ENCODE results near the gene ZNRF4.
"Not testable (repeated sequence)": the region's sequence is repeated elsewhere in the genome, so short reads cannot be mapped to it uniquely, and the experiment has no call there.

The ZNRF4 gene

GRCh38 chr19:5455367-5456129 is at the start of gene ZNRF4:
TSS of gene ZNRF4 (plus strand) at chr19:5455417. CDS start at chr19:5455492, 75 bp downstream.
- in situ Hi-C loops (cut with HindIII; ENCODE audit: low sequenced_read_pairs): no loop called here

GRCh38 chr19:5406198-5406597 is 49.0 kb upstream of the ZNRF4 start:
- in situ Hi-C loops (cut with HindIII; ENCODE audit: low sequenced_read_pairs): not testable (repeated sequence)

GRCh38 chr19:5406816-5407215 is 48.4 kb upstream of the ZNRF4 start:
- in situ Hi-C loops (cut with HindIII; ENCODE audit: low sequenced_read_pairs): no loop called here

GRCh38 chr19:5407356-5407755 is 47.9 kb upstream of the ZNRF4 start:
- in situ Hi-C loops (cut with HindIII; ENCODE audit: low sequenced_read_pairs): no loop called here

GRCh38 chr19:5417495-5418436 is 37.5 kb upstream of the ZNRF4 start:
- in situ Hi-C loops (cut with HindIII; ENCODE audit: low sequenced_read_pairs): no loop called here

GRCh38 chr19:5418677-5419076 is 36.5 kb upstream of the ZNRF4 start:
- in situ Hi-C loops (cut with HindIII; ENCODE audit: low sequenced_read_pairs): no loop called here

- in situ Hi-C loops (cut with HindIII; ENCODE audit: low sequenced_read_pairs): no loop called here
Observed at GRCh38 chr19:5420953-5421352, 34.3 kb upstream of the ZNRF4 start.

- in situ Hi-C loops (cut with HindIII; ENCODE audit: low sequenced_read_pairs): no loop called here
Observed at GRCh38 chr19:5423567-5424125, 31.6 kb upstream of the ZNRF4 start.

GRCh38 chr19:5424192-5424973 is 30.8 kb upstream of the ZNRF4 start:
- in situ Hi-C loops (cut with HindIII; ENCODE audit: low sequenced_read_pairs): no loop called here

GRCh38 chr19:5425260-5425659 is 30.0 kb upstream of the ZNRF4 start:
- in situ Hi-C loops (cut with HindIII; ENCODE audit: low sequenced_read_pairs): no loop called here

- in situ Hi-C loops (cut with HindIII; ENCODE audit: low sequenced_read_pairs): no loop called here
Observed at GRCh38 chr19:5430237-5430636, 25.0 kb upstream of the ZNRF4 start.

- in situ Hi-C loops (cut with HindIII; ENCODE audit: low sequenced_read_pairs): no loop called here
Observed at GRCh38 chr19:5432687-5433086, 22.5 kb upstream of the ZNRF4 start.

- in situ Hi-C loops (cut with HindIII; ENCODE audit: low sequenced_read_pairs): no loop called here
Observed at GRCh38 chr19:5434351-5434917, 20.8 kb upstream of the ZNRF4 start.

- in situ Hi-C loops (cut with HindIII; ENCODE audit: low sequenced_read_pairs): no loop called here
Observed at GRCh38 chr19:5434970-5435641, 20.1 kb upstream of the ZNRF4 start.

GRCh38 chr19:5435642-5436017 is 19.6 kb upstream of the ZNRF4 start:
- in situ Hi-C loops (cut with HindIII; ENCODE audit: low sequenced_read_pairs): no loop called here

GRCh38 chr19:5436106-5436947 is 18.9 kb upstream of the ZNRF4 start:
- in situ Hi-C loops (cut with HindIII; ENCODE audit: low sequenced_read_pairs): no loop called here

- in situ Hi-C loops (cut with HindIII; ENCODE audit: low sequenced_read_pairs): no loop called here
Observed at GRCh38 chr19:5436948-5437306, 18.3 kb upstream of the ZNRF4 start.

- in situ Hi-C loops (cut with HindIII; ENCODE audit: low sequenced_read_pairs): not testable (repeated sequence)
Observed at GRCh38 chr19:5438756-5439155, 16.5 kb upstream of the ZNRF4 start.

- in situ Hi-C loops (cut with HindIII; ENCODE audit: low sequenced_read_pairs): no loop called here
Observed at GRCh38 chr19:5439452-5439851, 15.8 kb upstream of the ZNRF4 start.
